AG04449 (cell line): Measurements from ENCODE around the gene SLC22A9.
"Not testable (repeated sequence)": the region's sequence is repeated elsewhere in the genome, so short reads cannot be mapped to it uniquely, and the experiment has no call there.

Experiments used
- CTCF ChIA-PET: fragments of 350-600 bp; formaldehyde crosslinking; extraction: SDS; loops from one replicate; lab custom pipeline; 2021; ENCODE audit warnings: antibody characterized with exemption; lab: Yijun Ruan, JAX
- POLR2A ChIA-PET: fragments of 400-600, 350-600 bp; formaldehyde crosslinking; extraction: SDS; loops from one replicate; lab custom pipeline; 2020; ENCODE audit warnings: antibody characterized with exemption, inconsistent platforms; lab: Yijun Ruan, JAX
- DNase-seq: peaks from one replicate; pipeline ENCODE4 v3.0.0-alpha.2; 2010; ENCODE audit warnings: low read depth, low spot score
- H3K4me3 ChIP-seq: 2 replicates; pipeline ENCODE4 v1.5.1; 2011; ENCODE audit warnings: low read depth, mild to moderate bottlenecking, control low read depth, low read length
- TF ChIP-seq, protein P1 (sequence below): IDR thresholded peaks from one replicate; pipeline ENCODE4 v1.5.1; 2011; ENCODE audit warnings: mild to moderate bottlenecking, moderate library complexity, low read length, control low read depth, inconsistent platforms; ENCODE audit not compliant: insufficient read depth; ENCODE audit errors: missing control alignments

SLC22A9 gene

DNA sequence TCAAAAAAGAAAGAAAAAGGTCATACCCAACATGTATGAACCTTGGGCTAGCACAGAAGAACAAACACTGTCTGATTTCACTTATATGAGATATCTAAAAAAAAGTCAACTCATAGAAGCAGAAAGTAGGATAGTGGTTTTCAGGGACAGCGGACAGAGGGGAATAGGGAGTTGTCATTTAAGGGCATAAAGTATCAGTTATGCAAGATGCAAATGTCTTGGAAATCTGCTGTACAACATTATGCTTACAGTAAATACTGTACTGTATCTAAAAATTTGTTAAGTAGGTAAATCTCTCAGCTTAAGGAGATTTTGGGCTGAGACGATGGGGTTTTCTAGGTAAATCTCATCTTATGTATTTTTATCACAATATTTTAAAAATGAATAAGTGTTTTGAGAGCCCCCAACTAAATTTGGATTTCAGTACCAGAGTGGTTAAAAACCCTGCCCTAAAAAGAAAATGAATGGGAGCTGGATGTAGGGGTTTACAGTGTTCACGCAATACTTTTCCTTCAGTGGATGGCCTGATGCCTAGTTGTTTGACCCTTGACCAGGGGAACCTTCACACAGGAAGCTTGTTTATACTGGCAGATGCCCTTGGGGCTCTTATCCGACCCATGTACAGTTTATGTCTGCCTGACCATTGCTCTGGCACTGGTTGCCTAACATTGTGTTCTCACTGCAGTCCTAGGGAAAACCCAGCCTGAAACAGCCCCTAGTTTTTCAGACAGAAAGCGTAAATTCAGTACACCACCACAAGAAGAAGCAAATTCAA lies 34.8 kb downstream of the SLC22A9 start:
- no peak overlapping the region for H3K4me3 ChIP-seq
- no peak for DNase-seq
- ChIA-PET POLR2A (no interaction called here), CTCF (no interaction called here)
- TF ChIP-seq, protein P1, sequence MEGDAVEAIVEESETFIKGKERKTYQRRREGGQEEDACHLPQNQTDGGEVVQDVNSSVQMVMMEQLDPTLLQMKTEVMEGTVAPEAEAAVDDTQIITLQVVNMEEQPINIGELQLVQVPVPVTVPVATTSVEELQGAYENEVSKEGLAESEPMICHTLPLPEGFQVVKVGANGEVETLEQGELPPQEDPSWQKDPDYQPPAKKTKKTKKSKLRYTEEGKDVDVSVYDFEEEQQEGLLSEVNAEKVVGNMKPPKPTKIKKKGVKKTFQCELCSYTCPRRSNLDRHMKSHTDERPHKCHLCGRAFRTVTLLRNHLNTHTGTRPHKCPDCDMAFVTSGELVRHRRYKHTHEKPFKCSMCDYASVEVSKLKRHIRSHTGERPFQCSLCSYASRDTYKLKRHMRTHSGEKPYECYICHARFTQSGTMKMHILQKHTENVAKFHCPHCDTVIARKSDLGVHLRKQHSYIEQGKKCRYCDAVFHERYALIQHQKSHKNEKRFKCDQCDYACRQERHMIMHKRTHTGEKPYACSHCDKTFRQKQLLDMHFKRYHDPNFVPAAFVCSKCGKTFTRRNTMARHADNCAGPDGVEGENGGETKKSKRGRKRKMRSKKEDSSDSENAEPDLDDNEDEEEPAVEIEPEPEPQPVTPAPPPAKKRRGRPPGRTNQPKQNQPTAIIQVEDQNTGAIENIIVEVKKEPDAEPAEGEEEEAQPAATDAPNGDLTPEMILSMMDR, result no peak

DNA sequence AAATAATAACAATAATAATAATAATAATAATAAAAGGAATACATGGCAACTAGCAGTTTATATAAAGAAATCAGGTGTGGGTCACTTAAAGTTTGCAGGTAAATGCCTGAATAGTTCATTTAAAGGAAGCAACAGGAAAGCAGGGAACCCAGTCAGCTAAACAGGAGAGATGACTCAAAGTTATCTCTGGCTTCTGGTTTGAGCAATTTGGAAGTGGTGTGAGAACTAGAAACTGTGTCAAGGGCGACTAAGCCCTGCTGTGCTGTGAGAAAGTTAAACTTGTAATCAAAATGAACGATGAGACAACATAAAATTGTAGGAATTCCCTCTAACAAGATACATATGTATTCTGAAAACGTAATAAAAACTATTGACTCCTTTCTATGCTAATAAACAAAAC lies 35.5 kb downstream of the SLC22A9 start:
- H3K4me3 ChIP-seq, result no peak overlapping the region
- CTCF ChIA-PET, result no interaction called here
- DNase-seq, result no peak
- POLR2A ChIA-PET, result no interaction called here
- TF ChIP-seq, protein P1, result no peak

DNA sequence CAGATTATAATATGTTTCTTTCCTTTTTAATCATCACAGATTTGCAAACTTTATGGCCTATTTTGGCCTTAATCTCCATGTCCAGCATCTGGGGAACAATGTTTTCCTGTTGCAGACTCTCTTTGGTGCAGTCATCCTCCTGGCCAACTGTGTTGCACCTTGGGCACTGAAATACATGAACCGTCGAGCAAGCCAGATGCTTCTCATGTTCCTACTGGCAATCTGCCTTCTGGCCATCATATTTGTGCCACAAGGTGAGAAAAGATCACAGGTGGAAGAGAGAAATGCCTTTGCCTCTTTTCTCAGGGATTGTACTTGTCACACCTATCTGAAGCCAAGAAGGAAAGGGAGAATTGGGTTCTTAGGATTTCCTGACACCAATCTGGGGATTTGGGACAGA lies 36.9 kb downstream of the SLC22A9 start:
- POLR2A ChIA-PET, result no interaction called here
- TF ChIP-seq, protein P1, result no peak
- no peak for DNase-seq
- CTCF ChIA-PET, result no interaction called here
- no peak overlapping the region for H3K4me3 ChIP-seq

DNA sequence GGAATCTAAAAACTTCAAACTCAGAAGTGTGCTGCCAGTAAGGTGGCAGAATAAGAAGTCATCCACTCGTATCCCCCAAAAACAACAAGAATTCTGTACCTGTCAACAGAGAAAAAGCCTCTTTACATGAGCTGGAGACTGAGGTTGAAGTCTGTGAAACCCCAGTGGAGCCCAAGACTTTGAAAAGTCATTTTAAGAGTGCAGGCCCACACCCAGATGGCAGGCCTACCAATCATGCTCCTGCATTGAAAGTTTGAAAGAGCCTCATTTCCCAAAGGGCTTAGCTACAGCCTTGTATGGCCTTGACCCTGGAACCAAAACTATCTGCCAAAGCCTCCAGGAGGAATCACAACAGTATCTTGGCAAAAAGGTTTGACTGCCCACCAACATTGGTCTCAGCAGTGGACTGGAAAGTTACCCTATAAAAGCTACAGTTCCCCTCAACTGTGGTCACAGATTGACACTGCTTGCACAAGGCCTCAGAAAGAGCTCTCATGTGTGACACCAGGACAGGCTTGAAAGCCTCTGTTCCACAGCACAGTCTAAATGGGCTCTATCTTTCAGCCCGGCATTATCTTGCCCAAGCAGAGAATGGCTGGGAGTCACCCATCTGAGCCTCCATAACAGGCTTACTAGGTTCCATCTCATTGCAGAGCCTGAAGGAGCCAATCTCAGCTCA lies 47.7 kb downstream of the SLC22A9 start:
- TF ChIP-seq, protein P1, result no peak
- no peak overlapping the region for H3K4me3 ChIP-seq
- ChIA-PET CTCF (no interaction called here), POLR2A (no interaction called here)
- DNase-seq, result no peak

- TF ChIP-seq, protein P1, result no peak
- no peak for DNase-seq
- no peak overlapping the region for H3K4me3 ChIP-seq
- ChIA-PET CTCF (no interaction called here), POLR2A (no interaction called here)
These were observed 58.5 kb downstream of the SLC22A9 start for GRCh38 chr11:63427971-63428508.

DNA sequence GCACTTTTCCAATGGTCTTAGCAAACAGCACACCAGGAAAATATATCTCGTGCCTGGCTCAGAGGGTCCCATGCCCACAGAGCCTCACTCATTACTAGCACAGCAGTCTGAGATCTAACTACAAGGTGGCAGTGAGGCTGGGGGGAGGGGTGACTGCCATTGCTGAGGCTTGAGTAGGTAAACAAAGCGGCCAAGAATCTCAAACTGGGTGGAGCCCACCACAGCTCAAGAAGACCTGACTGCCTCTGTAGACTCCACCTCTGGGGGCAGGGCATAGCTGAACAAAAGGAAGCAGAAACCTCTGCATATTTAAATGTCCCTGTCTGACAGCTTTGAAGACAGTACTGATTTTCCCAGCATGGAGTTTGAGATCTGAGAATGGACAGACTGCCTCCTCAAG lies 61.1 kb downstream of the SLC22A9 start:
- DNase-seq, POLR2A ChIA-PET, CTCF ChIA-PET, H3K4me3 ChIP-seq: not testable (repeated sequence)

- H3K4me3 ChIP-seq, POLR2A ChIA-PET, CTCF ChIA-PET, DNase-seq: not testable (repeated sequence)
These were observed 65.8 kb downstream of the SLC22A9 start for GRCh38 chr11:63435351-63435750.

- POLR2A ChIA-PET, H3K4me3 ChIP-seq, CTCF ChIA-PET, DNase-seq: not testable (repeated sequence)
These were observed 66.2 kb downstream of the SLC22A9 start for GRCh38 chr11:63435831-63436230.
